Femur (tissue), 1 donor: ENCODE measurements around the gene RAB11FIP5.
"Not testable (repeated sequence)": the region's sequence is repeated elsewhere in the genome, so short reads cannot be mapped to it uniquely, and the experiment has no call there.

Experiments
- DNase-seq: peaks from one replicate; pipeline ENCODE4 v3.0.0-alpha.2; 2017

Gene RAB11FIP5

DNA sequence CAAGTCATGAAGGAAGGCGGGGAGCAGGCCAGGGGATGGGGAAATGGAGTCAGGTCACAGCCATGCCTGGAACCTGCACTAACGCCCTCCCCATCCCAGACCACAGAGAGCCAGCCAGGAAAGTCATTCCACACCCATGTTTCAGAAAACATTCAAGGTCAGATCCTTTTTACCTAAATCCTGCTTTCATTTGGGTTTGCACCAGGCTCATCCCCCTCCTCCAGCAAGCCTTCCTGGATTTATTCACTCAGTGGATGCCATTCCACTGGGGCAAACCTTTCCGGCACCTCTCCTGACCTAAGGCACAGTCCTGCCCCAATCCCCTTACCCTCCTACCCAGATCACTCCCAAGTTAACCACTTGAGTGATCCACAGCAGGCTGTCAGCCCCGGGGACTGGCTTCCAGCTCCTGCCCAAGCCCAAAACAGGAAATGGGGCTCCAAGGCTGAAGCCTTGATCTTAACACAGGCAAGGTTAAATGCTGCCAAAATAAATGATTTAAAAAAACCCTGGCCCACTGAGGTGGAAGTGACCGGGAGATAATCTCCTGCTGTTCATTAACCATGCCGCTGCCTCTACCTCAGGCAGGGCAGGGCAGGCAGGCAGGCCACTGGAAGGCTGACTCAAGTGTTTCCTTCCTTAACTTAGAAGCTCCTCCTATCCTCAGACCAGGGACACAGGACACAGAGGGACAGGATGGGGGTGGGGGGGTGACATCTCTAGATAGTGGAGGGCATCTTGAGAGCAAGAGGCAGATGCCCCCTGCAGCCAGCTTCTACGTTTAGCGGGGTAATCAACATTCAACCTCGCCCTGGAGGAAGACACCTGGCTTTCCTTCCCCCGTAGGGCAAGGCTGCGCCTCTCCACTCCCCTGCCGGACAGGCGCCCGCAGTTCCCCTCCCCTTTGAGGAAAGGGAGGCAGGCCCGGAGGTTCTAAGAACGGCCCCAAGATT, 1.4 kb downstream of the RAB11FIP5 start:
- peak; percentile 40 for DNase-seq

DNA sequence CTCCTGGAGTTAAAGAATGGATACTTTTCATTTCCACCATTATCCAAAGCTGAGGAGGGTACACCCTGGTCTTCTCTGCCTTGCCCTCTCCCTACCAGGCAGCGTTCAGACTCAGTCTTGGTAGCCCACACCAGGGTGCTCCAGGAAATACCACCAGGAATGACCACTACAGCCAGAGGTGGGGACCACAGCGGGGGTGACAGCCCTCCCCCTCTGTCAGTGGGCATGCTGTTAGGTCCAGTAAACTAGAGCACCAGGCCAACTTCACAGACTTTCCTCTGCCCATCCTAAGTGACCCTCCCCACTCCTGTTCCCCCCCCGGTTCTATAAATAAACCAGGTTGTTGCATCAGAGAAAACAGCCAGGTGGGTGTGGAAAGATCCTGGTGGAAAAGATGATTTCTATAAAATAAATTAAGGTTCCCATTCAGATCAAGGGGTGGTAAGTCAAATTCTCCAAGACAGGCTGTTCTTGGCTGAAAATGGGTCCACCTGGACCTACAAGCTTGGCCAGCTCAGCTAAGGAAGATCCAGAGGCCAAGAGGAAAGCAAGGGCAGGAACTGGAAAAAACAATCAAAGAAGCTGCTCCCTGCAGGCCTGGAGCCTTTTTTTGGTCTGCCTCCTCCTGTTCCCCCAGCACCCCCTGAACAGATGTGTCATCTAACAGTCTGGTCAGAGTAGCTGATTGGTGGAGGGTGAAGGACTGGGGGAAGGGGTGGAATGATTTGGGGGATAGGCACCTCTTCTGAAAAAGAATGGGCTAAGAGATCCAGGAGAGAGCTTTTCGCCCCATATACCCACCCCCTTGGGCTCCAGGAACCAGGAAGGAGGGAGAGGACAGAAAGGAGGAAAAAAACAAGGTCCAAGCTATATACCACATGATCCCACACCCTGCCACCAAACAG, 2.3 kb downstream of the RAB11FIP5 start:
- no peak for DNase-seq

DNA sequence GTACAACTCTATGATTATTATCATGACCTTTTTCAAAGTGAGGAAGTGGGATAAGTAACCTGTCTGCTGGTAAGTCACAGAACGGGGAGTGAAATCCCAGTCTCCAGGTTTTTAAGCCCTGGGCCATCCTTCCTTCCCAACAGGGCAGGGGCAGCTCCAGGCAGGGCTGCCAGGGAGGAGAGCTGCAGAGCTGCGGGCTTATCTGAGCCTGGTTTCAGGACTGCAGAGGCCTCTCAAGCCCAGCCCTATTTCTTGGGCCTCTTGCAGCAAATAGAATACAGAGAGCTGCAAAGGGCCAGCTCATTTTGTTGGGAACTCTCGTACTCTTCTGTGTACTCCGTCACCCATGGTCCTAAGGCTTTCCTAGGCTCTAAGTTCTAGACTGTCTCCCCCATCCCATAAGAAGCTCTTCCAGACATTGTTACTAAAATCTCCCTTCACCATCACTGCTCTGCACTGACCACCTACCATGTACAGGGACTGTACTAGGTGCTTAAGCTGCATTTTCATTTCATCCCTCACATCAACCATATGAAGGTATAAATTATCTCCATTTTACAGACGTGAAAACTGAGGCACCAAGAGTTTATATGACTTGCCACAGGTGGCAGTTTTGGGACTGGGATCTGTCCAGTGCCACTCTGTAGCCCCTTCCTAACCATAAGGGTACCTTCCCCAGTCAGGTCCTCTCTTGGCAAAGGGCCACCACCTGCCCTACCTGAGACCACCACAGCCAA, 3.1 kb downstream of the RAB11FIP5 start:
- no peak for DNase-seq

GRCh38 chr2:73107211-73107926, 5.4 kb downstream of the RAB11FIP5 start:
- peak; percentile 50 for DNase-seq

- DNase-seq: no peak
These were observed 6.0 kb downstream of the RAB11FIP5 start for GRCh38 chr2:73106791-73107190.

DNA sequence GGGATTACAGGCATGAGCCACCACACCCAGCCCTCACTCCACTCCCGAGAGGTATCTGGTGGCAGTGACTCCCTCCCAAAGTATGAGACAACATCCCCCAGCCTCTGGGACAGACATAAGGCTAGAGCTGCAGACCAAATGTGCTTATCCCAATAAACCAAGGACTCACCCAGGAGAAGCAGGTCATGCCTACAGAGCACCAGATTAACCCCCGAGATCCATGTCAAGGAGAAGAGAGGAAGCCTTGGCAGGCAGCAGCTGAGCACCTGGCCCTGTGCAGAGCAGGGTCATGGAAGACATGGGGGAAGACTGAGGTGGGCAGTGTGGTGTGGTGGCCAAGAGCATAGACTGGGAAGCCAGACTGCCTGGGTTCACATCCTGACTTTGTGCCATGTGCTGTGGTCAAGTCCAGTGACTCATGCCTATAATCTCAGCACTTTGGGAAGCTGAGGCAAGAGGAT, 7.2 kb downstream of the RAB11FIP5 start:
- no peak for DNase-seq

- DNase-seq: no peak
These were observed 7.8 kb downstream of the RAB11FIP5 start for GRCh38 chr2:73104933-73105332.

- DNase-seq: no peak
These were observed 9.7 kb downstream of the RAB11FIP5 start for GRCh38 chr2:73103018-73103542.

DNA sequence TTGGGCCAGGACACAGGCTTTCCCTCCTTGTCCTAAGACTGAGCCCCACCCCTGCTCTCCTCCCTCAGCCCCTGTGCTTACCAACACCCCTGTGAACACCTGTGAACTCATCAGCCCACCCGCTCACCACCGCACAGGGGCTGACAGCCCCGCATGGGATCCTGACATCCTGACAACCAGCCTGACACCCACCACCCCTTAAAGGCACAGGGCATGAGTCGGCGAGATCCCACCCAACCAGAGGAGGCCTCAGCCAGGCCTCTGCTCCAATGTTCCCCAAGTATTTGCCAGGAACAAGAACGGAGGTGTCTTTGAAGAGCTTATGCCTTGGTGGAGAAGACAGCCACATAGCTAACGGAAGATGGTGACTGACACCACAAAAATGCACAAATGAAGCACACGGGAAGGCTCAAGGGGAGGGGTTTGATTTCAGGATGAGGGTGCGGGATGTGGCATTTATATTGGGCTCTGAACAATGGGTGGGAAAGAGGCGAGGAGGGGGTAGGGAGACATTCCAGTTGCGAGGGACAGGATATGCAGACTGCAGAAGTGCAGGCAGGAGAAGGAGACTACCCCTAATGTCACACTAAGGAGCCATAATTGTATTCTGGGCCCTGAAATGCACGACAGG, 11.0 kb downstream of the RAB11FIP5 start:
- DNase-seq: no peak

- no peak for DNase-seq
These were observed 11.8 kb downstream of the RAB11FIP5 start for GRCh38 chr2:73100956-73101355.

DNA sequence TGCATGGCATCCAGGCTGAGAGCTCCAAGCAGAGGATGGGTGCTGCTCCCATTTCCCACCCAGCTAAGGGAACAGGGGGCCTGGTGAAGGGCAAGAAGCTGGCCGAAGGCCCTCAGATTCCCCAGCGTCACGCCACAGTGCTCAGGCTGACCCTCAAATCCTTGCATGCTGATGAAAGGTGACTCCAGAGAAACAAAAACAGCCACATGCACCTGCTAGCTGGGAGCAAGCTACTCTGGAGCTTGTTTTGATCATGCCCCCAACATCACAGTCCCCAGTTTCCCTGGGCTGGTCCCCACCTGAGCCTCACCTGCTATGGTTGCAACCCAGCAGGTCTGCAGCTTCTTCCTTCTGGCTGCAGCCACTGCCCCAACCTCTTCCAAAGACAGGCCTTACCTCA, 13.3 kb downstream of the RAB11FIP5 start:
- DNase-seq: no peak

GRCh38 chr2:73095910-73096309, 16.8 kb downstream of the RAB11FIP5 start:
- no peak for DNase-seq

GRCh38 chr2:73093601-73094218, 19.0 kb downstream of the RAB11FIP5 start:
- DNase-seq: not testable (repeated sequence)

- no peak for DNase-seq
These were observed 20.5 kb downstream of the RAB11FIP5 start for GRCh38 chr2:73092146-73092783.

DNA sequence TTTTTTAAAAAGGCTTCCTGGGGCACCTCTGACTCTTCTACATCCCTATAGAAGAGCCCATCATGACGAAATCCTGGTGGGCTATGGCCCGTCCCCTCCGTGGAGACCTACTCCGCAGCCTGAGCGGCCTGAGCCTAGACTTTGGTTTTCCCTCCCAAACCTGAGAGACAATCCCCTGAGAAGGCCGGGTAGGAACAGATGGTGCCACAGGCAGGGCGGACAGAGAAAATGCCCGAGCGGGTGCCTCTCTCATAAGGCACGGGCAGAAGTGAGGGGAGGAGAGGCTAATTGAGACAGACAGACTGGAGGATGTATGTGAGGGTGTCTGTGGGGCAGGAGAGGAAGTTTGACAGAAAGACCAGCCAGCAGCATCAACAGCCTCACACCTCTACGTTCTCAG, 21.1 kb downstream of the RAB11FIP5 start:
- DNase-seq: no peak

- DNase-seq: no peak
These were observed 21.6 kb downstream of the RAB11FIP5 start for GRCh38 chr2:73091164-73091563.

- peak; percentile 86 for DNase-seq
These were observed 23.3 kb downstream of the RAB11FIP5 start for GRCh38 chr2:73089270-73090030.

DNA sequence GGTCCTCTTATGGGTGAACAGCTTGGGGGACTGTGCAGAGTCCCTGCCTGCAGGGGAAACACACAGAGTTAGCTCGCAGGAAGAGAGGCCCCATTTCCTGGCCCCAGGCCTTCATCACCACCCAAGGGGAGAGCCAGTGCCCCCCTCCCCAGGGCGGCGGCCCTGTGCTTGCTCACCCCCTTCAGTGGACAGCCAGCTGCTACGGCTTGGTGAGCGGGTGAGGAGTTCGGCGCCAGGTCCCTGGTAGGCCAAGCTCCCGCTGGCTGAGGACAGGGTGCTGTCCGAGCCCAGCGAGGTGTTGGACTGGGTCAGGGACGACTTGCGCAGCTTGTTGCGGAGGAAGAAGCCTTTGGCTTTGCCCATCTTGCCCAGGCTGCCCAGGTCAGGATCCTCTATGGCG, 24.0 kb downstream of the RAB11FIP5 start:
- no peak for DNase-seq

GRCh38 chr2:73088211-73088610, 24.5 kb downstream of the RAB11FIP5 start:
- DNase-seq: no peak

- no peak for DNase-seq
These were observed 25.4 kb downstream of the RAB11FIP5 start for GRCh38 chr2:73087311-73087710.
